GM12872 (cell line): Measurements from ENCODE around the gene ATP6V0A4.

ENCODE experiments used
- CTCF ChIP-seq: IDR thresholded peaks from 3 replicates; pipeline ENCODE4 v1.5.1; 2011; ENCODE audit warnings: low read depth, mild to moderate bottlenecking, low read length, moderate library complexity; ENCODE audit not compliant: insufficient read depth

The ATP6V0A4 gene

GRCh38 chr7:138735399-138735798 is 62.6 kb downstream of the ATP6V0A4 start:
- TF ChIP-seq CTCF: no peak

GRCh38 chr7:138729444-138729843 is 68.6 kb downstream of the ATP6V0A4 start:
- no peak for TF ChIP-seq CTCF

GRCh38 chr7:138727336-138728099 is 70.5 kb downstream of the ATP6V0A4 start:
- TF ChIP-seq CTCF: no peak

GRCh38 chr7:138726288-138726687 is 71.7 kb downstream of the ATP6V0A4 start:
- peak; percentile 42 for TF ChIP-seq CTCF

- no peak for TF ChIP-seq CTCF
Measured at GRCh38 chr7:138720286-138720685, 77.7 kb downstream of the ATP6V0A4 start.

GRCh38 chr7:138716889-138717288 is 81.1 kb downstream of the ATP6V0A4 start:
- TF ChIP-seq CTCF: no peak

GRCh38 chr7:138713191-138713590 is 84.8 kb downstream of the ATP6V0A4 start:
- TF ChIP-seq CTCF: no peak
